Measurements from ENCODE around the gene CHD3. TPM values are rescaled to one million over a fixed set of nuclear protein-coding genes. Genes with fewer than 3 reads are reported as not detected.

Gene CHD3
- total and polyA plus RNA-seq, 2 experiments from 2014 or later, result 2.9 to 9.7 TPM

DNA sequence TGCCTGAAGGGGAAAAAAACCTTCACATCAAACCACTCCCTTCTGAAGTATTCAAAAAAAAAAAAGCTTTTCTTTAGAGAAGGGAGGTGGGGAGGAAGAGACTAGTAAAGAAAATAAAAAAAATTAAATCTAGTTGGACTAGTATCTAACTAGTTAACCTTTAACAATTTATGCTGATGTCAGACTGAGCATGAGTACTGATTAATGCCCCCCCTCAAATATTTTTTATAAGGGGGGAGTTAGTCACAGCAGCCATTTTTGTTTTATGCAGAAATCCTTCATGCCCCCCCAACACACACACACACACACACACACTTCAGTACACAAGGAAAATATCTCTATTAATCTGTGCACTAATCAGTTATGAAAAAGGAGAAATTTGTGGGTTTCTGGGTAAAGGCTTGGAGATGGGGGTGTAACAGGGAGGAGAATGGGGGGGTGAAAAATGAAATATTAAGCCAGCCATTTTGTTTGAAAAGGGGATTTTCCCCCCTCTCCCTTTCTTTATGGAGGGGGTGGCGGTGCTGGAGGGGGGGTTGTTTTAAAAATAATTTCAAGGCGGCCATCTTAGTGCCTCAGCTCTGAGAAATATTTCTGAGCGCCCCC is 4.7 kb upstream of the CHD3 start:
- H3K9me3 Mint-ChIP-seq, result no peaks in the 10 kb centered on the region; the same call in 2 of the 3 replicates
- TF ChIP-seq NANOG (IDR thresholded peaks at IDR 0.05; ENCODE audit: borderline replicate concordance) (no peak), REST (IDR thresholded peaks at IDR 0.05; ENCODE audit: unreplicated experiment) (no peak), STAT1 (IDR thresholded peaks at IDR 0.05; ENCODE audit: unreplicated experiment) (no peak), ZNF331 (CRISPR knock-in tag; IDR thresholded peaks at IDR 0.05; ENCODE audit: low read depth) (no peak), POLR2AphosphoS5 (IDR thresholded peaks at IDR 0.05; ENCODE audit: low read depth) (no peak), JUNB (IDR thresholded peaks at IDR 0.05; ENCODE audit: unreplicated experiment) (no peak), ETS1 (IDR thresholded peaks at IDR 0.05) (no peak), ZNF114 (CRISPR knock-in tag; IDR thresholded peaks at IDR 0.05) (no peak), EZH2 (IDR thresholded peaks at IDR 0.05; ENCODE audit: low read depth, unreplicated experiment) (no peak), CREB1 (CRISPR knock-in tag; IDR thresholded peaks at IDR 0.05; ENCODE audit: low read depth) (no peak), CTCF (conservative IDR thresholded peaks at IDR 0.05; ENCODE audit: low read depth in 2 of 2) (no peak)
- TF ChIP-seq, protein P1, sequence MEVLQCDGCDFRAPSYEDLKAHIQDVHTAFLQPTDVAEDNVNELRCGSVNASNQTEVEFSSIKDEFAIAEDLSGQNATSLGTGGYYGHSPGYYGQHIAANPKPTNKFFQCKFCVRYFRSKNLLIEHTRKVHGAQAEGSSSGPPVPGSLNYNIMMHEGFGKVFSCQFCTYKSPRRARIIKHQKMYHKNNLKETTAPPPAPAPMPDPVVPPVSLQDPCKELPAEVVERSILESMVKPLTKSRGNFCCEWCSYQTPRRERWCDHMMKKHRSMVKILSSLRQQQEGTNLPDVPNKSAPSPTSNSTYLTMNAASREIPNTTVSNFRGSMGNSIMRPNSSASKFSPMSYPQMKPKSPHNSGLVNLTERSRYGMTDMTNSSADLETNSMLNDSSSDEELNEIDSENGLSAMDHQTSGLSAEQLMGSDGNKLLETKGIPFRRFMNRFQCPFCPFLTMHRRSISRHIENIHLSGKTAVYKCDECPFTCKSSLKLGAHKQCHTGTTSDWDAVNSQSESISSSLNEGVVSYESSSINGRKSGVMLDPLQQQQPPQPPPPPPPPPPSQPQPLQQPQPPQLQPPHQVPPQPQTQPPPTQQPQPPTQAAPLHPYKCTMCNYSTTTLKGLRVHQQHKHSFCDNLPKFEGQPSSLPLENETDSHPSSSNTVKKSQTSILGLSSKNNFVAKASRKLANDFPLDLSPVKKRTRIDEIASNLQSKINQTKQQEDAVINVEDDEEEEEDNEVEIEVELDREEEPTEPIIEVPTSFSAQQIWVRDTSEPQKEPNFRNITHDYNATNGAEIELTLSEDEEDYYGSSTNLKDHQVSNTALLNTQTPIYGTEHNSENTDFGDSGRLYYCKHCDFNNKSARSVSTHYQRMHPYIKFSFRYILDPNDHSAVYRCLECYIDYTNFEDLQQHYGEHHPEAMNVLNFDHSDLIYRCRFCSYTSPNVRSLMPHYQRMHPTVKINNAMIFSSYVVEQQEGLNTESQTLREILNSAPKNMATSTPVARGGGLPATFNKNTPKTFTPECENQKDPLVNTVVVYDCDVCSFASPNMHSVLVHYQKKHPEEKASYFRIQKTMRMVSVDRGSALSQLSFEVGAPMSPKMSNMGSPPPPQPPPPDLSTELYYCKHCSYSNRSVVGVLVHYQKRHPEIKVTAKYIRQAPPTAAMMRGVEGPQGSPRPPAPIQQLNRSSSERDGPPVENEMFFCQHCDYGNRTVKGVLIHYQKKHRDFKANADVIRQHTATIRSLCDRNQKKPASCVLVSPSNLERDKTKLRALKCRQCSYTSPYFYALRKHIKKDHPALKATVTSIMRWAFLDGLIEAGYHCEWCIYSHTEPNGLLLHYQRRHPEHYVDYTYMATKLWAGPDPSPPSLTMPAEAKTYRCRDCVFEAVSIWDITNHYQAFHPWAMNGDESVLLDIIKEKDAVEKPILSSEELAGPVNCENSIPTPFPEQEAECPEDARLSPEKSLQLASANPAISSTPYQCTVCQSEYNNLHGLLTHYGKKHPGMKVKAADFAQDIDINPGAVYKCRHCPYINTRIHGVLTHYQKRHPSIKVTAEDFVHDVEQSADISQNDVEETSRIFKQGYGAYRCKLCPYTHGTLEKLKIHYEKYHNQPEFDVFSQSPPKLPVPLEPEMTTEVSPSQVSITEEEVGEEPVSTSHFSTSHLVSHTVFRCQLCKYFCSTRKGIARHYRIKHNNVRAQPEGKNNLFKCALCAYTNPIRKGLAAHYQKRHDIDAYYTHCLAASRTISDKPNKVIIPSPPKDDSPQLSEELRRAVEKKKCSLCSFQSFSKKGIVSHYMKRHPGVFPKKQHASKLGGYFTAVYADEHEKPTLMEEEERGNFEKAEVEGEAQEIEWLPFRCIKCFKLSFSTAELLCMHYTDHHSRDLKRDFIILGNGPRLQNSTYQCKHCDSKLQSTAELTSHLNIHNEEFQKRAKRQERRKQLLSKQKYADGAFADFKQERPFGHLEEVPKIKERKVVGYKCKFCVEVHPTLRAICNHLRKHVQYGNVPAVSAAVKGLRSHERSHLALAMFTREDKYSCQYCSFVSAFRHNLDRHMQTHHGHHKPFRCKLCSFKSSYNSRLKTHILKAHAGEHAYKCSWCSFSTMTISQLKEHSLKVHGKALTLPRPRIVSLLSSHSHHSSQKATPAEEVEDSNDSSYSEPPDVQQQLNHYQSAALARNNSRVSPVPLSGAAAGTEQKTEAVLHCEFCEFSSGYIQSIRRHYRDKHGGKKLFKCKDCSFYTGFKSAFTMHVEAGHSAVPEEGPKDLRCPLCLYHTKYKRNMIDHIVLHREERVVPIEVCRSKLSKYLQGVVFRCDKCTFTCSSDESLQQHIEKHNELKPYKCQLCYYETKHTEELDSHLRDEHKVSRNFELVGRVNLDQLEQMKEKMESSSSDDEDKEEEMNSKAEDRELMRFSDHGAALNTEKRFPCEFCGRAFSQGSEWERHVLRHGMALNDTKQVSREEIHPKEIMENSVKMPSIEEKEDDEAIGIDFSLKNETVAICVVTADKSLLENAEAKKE (CRISPR knock-in tag; IDR thresholded peaks at IDR 0.05), result no peak
- DNase-seq (ENCODE audit: low spot score) (no peak), ATAC-seq (no peak)
- Histone ChIP-seq H2AFZ (no peak overlapping the region), H3K4me1 (ENCODE audit: insufficient read depth) (peaks cover 40% of the 10 kb centered on the region), H4K20me1 (replicated peaks; ENCODE audit: insufficient read depth) (no peaks in the 10 kb centered on the region), H3K27me3 (ENCODE audit: insufficient read depth) (peaks cover 71% of the 10 kb centered on the region), H3K4me3 (peak overlapping the region; percentile 36; the same call in 1 of the 2 replicates), H3K4me2 (peak overlapping the region; percentile 70), H3K36me3 (ENCODE audit: insufficient read depth) (no peaks in the 10 kb centered on the region), H3K9me2 (ENCODE audit: insufficient read depth) (no peaks in the 10 kb centered on the region), H3F3A (replicated peaks; ENCODE audit: low read depth) (peaks cover 8% of the 10 kb centered on the region), H3K79me2 (replicated peaks; ENCODE audit: insufficient read depth) (no peaks in the 10 kb centered on the region), H3K27ac (ENCODE audit: low read depth) (no peak overlapping the region)
- H3K27me3 Mint-ChIP-seq (ENCODE audit: insufficient read depth, low read depth, poor library complexity), result peaks cover 2% of the 10 kb centered on the region
- H3K36me3 Mint-ChIP-seq (ENCODE audit: low read depth), result no peaks in the 10 kb centered on the region; the same call in 2 of the 3 replicates
- H3K4me3 Mint-ChIP-seq, result peak overlapping the region; percentile 74
- no peak overlapping the region for H3K27ac Mint-ChIP-seq
- peaks cover 3% of the 10 kb centered on the region; the same call in 1 of the 3 replicates for H3K4me1 Mint-ChIP-seq

Data from GM23338 (cell line).